GM21825 (cell line): ENCODE data around the gene IGFBP6.

Source experiments
- ATAC-seq: cut with Tn5 transposase; IDR thresholded peaks from one replicate; pipeline ENCODE4 v1.9.1; 2021; ENCODE audit warnings: mild to moderate bottlenecking, moderate library complexity; ENCODE audit not compliant: unreplicated experiment

The IGFBP6 gene

DNA sequence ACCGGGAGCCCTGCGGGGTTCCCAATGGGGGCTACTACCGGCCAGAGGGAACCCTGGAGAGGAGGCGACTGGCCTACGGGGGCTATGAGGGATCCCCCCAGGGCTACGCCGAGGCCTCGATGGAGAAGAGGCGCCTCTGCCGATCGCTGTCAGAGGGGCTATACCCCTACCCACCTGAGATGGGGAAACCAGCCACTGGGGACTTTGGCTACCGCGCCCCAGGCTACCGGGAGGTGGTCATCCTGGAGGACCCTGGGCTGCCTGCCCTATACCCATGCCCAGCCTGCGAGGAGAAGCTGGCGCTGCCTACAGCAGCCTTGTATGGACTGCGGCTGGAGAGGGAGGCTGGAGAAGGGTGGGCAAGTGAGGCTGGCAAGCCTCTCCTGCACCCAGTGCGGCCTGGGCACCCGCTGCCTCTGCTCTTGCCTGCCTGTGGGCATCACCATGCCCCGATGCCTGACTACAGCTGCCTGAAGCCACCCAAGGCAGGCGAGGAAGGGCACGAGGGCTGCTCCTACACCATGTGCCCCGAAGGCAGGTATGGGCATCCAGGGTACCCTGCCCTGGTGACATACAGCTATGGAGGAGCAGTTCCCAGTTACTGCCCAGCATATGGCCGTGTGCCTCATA lies 37.9 kb upstream of the IGFBP6 start:
- no peak for ATAC-seq

DNA sequence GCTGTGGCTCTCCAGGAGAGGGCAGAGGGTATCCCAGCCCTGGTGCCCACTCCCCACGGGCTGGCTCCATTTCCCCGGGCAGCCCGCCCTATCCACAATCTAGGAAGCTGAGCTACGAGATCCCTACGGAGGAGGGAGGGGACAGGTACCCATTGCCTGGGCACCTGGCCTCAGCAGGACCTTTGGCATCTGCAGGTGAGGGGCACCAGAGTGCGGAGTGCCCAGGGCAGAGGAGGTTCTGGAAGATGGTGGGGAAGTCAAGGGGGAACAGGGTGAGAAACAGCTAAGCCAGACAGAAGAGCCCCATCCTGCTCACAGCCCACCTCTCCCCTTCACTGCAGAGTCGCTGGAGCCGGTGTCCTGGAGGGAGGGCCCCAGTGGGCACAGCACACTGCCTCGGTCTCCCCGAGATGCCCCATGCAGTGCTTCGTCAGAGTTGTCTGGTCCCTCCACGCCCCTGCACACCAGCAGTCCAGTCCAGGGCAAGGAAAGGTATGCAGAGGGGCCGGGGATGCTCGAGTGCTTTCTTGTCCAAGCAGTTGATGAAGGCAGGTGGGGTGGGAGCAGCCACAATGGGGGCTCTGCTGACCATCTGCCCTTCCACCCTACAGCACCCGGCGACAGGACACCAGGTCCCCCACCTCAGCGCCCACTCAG lies 37.3 kb upstream of the IGFBP6 start:
- no peak for ATAC-seq

- ATAC-seq = no peak
These were observed 36.7 kb upstream of the IGFBP6 start for GRCh38 chr12:53060721-53061276.

DNA sequence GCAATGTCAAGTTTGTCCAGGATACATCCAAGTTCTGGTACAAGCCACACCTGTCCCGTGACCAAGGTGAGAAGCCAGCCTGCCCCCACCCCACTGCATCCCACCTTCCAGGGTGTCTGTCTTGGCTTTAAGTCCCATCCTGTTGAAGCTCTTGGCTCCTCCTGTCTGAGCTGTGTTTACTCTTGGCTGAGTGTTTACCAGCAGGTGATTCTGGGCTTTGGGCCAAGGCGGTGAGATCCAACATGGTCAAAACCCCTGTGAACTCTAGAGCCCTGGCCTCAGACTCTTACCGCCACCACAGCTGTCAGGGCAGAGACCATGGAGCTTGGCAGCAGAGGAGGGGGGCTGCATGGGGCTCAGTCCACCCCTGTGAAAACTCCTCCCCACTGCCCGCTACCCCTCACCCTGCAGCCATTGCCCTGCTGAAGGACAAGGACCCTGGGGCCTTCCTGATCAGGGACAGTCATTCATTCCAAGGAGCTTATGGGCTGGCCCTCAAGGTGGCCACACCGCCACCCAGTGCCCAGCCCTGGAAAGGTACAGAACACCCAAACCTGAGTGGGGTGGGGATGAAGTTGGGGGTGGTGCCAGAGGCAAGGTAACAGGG lies 36.0 kb upstream of the IGFBP6 start:
- no peak for ATAC-seq

GRCh38 chr12:53062011-53062961 lies 35.2 kb upstream of the IGFBP6 start:
- no peak for ATAC-seq

DNA sequence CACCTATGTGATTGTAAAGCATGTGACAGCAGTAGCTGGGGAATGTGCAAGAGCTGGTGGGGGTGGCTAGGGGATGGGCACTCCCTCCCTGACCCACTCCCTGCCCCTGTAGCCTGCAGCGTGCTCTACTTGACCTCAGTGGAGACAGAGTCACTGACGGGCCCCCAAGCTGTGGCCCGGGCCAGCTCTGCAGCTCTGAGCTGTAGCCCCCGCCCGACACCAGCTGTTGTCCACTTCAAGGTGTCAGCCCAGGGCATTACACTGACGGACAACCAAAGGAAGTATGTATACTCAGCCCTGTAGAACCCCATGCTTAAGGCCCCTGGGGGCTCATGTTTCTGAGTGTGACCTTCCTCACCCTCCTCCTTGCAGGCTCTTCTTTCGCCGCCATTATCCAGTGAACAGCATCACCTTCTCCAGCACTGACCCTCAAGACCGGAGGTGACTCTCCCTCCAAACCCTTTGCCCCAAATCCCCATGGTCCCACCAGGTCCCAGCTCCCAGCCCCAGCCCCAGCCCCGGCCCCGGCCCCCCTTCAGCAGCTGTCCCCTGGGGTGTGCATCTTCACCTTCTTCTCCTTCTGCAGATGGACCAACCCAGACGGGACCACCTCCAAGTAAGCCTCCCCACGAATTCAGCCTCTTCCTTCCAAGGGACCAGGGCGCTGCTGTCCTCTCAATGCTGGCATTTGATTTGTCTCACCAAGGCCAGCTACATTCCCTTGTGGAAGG lies 34.3 kb upstream of the IGFBP6 start:
- ATAC-seq = no peak

DNA sequence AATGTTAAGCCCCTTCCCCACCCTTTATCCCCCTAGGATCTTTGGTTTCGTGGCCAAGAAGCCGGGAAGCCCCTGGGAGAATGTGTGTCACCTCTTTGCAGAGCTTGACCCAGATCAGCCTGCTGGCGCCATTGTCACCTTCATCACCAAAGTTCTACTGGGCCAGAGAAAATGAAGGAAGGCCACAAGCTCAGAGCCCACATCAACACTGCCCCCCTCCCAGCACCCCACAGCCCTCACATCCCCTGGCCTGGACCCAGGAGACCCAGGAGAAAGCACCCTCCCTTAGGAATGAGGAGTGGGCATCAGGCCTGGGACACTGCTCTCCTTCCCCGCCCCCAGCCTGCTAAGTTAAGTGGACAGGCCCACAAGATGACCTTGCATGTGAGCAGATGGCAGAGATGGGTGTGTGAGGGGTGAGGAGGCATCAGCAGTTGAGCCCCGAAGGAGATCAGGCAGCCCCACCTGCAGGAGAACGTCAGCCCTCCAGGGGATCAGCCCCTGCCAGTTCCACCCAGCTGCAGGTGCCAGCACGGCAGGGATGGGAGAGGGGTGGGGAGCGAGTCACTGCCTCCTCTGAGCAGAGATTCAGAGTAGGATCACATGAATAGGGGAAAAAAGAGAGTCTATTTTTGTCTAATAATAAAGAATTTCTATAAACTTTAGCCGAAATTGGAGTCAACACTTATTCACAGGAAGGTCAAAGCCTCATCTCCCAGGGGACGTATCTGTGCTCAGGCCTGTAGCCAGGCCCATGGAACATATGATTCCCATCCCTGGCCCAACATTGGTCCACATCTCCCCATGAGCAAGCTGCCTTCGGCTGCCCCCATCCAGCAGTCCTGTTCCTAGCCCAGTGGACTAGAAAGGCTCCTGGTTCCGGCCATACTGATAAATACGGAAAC lies 33.5 kb upstream of the IGFBP6 start:
- ATAC-seq = no peak

- ATAC-seq = no peak
These were observed 32.6 kb upstream of the IGFBP6 start for GRCh38 chr12:53064613-53065436.

GRCh38 chr12:53065470-53065869 lies 32.0 kb upstream of the IGFBP6 start:
- ATAC-seq = no peak

DNA sequence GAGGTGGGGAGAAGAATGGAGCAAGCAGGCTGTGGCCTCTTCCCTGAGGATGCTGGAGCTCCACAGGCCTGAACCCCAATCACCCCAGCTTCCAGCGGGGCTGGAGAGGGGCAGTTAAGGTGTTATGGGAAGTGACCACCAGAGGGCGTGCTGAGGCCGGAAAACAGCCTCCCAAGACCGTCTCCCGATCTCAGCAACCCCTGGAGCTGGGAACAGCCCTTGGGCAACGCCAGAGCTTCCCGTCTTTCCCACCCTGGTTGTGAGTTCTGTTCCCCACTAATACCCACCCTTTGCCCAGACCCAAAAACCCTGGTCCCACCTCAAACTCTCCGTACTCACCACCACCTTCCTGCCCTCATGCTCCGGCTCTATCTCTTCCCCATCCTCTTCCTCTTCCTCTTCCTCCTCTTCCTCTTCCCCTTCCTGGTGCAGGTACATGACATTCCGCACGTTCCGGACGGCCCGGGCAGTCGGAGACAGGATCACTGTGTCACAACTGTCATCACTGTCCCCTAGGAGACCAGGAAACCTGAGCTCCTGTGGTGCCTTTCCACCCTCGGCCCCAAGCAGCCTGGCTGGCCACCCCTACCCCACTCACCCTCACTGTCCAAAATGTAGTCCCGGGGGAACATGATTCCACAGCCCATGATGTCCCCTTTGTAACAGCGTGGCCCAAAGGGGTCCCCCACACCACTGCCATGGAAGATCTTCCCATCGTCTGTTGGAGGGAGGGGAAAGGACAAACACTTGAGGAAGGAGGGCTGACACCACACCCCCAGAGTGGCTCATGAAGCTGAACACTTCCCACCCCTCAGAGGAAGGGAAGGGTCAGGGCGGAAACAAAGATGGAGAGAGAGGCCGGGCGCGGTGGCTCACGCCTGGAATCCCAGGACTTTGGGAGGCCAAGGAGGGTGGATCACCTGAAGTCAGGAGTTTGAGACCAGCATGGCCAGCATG lies 31.2 kb upstream of the IGFBP6 start:
- ATAC-seq = no peak

DNA sequence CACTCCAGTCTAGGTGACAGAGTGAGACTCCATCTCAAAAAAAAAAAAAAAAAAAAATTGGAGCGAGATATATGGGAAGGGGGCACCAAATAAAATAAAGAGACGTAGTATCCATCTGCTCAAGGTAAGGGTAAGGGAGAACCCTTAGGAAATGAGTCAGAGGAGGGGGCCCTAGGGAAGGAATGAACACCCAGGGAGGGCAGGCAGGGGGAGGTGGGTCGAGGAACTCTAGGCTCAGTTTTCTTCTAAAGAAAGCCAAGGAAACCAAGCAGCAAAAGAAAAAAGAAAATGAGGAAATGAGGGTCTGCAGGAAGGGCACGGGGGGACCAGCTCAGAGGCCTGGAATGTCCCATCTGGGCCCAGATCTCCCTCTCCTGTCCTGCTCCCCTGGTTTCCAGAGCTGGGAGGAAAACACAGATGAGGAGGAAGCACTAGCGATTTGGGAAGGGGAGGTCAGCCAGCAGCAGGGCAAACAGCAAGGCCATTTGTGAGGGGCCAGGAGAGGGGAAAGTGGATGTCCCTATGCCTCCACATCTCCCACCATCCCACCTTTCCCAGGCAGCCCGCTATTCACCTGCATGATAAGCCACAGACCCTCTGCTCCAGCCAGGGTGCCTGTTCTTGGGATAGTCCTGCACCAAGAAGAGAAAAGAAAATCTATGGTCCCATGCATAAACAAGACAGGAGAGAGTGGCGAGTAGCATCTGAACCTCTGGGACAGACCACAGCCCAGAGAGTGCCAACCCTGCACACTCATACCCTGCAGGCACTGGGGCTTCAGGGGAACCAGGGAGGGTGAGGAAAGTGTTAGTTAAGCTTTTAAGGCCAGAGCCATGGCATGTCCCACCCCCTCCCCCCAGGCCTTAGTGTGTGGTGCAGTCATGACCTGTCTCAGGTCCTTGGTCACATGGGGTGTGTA lies 30.1 kb upstream of the IGFBP6 start:
- no peak for ATAC-seq

GRCh38 chr12:53067993-53068770 lies 29.3 kb upstream of the IGFBP6 start:
- ATAC-seq = no peak

DNA sequence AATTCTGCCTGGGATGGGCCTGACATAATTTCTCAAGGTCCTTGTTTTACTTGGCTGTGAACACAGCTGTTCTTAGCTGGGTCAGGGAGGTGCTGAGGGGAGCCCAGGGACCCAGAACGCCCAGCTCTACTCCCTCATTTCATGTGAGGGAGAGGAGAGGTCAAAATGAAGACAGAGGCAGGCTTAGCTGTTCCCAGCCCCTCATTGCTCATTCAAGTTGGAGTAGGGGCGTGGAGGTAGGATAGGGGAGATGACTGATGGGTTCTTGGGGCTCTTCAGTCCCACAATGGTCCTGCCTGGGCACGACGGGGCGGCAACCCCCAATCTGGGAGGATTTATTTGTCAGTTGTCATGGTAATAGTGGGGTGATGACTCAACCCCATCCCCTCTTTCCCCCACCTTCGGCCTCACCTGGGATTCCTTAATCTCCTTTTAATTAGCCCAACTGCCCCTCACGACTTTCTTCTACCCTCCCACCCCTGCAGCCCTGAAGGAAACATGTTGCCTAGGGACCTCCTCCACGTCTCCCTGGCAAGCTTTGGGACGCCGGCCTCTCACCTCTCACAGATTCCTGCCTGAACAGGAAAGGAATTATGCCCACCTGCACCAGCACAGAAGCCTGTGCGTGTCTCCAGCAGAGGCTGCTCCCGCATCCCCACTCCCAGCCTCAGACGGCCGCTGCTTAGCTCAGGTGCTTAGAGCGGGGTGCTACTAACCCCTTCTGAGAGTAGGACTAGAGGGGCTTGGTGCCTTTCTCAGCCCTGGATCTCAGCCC lies 28.5 kb upstream of the IGFBP6 start:
- no peak for ATAC-seq

DNA sequence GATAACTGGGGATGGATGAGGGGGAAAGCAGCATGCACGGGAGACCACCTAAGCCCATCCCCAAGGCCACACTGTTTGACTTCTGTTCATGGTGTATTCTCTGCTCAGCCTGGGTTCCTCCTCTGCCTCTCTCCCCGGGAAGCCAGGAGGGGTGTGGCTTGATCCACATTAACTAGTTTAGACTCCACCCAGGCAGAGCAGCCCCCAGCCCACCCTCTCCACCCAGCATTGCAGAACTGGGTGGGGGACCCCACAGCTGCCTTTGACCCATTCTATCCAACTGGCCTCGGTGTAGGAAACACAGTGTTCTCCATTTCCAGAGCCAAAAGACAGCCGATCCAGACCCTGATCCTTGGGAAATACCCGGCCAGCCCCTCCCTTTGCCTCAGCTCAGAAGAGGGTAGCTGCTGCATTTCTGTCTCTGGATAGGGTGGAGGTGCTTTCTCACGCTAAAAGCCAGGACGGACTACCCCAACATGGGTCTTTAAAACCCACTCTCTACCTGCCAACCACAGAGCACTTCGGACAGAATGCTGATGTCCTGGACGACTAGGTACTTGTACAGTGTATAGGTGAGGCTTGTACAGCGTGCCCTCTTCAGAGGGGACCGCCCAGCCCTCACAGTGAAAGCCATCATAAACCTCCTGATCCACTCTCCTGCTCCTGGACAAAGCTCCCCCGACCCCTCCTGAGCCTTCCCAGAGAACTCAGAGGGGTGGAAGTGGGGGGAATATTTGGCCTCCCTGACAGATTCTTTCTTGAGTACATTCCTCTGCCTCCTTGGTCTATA lies 27.7 kb upstream of the IGFBP6 start:
- ATAC-seq = no peak
